Activated naive CD8-positive, alpha-beta T cell treated with anti-CD3 and anti-CD28 coated beads, Interleukin-2, amount 50 U/mL, for 24 hours (primary cell): Measurements from ENCODE around the gene ANXA11.

Experiments used
- ATAC-seq: fragments of 150-1000 bp; cut with Tn5 transposase; one replicate; pipeline ENCODE4 v1.10.0; 2021
- DNase-seq: peaks from one replicate; pipeline ENCODE4 v3.0.0; 2021
- H3K27ac Mint-ChIP-seq: one replicate; pipeline ENCODE4 v1.8.0; 2021; ENCODE audit warnings: mild to moderate bottlenecking, mixed read lengths
- H3K27me3 Mint-ChIP-seq: one replicate; pipeline ENCODE4 v1.8.0; 2021; ENCODE audit warnings: mixed read lengths
- H3K36me3 Mint-ChIP-seq: one replicate; pipeline ENCODE4 v1.8.0; 2021; ENCODE audit warnings: low read depth, mixed read lengths
- H3K4me1 Mint-ChIP-seq: one replicate; pipeline ENCODE4 v1.8.0; 2021; ENCODE audit warnings: mixed read lengths
- H3K4me3 Mint-ChIP-seq: one replicate; pipeline ENCODE4 v1.8.0; 2021; ENCODE audit warnings: mild to moderate bottlenecking, moderate library complexity, mixed read lengths
- H3K9me3 Mint-ChIP-seq: one replicate; pipeline ENCODE4 v1.8.0; 2021; ENCODE audit warnings: mixed read lengths

ANXA11 gene

GRCh38 chr10:80201608-80202141 is 3.7 kb downstream of the ANXA11 start:
- Mint-ChIP-seq H3K9me3 (no peaks in the 10 kb centered on the region), H3K4me1 (peaks cover 81% of the 10 kb centered on the region), H3K36me3 (peaks cover 15% of the 10 kb centered on the region), H3K4me3 (peak overlapping the region; percentile 91), H3K27me3 (no peaks in the 10 kb centered on the region), H3K27ac (peak overlapping the region; percentile 81)
- ATAC-seq: no peak
- DNase-seq: no peak

- Mint-ChIP-seq H3K27me3 (no peaks in the 10 kb centered on the region), H3K4me1 (peaks cover 82% of the 10 kb centered on the region), H3K36me3 (peaks cover 19% of the 10 kb centered on the region), H3K9me3 (no peaks in the 10 kb centered on the region), H3K4me3 (peak overlapping the region; percentile 91), H3K27ac (peak overlapping the region; percentile 81)
- no peak for DNase-seq
- no peak for ATAC-seq
Measured at GRCh38 chr10:80200687-80201086, 4.7 kb downstream of the ANXA11 start.

- no peak overlapping the region for H3K4me3 Mint-ChIP-seq
- H3K27me3 Mint-ChIP-seq: no peaks in the 10 kb centered on the region
- H3K27ac Mint-ChIP-seq: no peak overlapping the region
- H3K9me3 Mint-ChIP-seq: no peaks in the 10 kb centered on the region
- DNase-seq (no peak), ATAC-seq (no peak)
- H3K36me3 Mint-ChIP-seq: peaks cover 23% of the 10 kb centered on the region
- peaks cover 84% of the 10 kb centered on the region for H3K4me1 Mint-ChIP-seq
Measured at GRCh38 chr10:80200259-80200658, 5.1 kb downstream of the ANXA11 start.

- Mint-ChIP-seq H3K27ac (no peak overlapping the region), H3K36me3 (peaks cover 25% of the 10 kb centered on the region), H3K4me3 (no peak overlapping the region), H3K27me3 (no peaks in the 10 kb centered on the region), H3K9me3 (no peaks in the 10 kb centered on the region), H3K4me1 (peaks cover 87% of the 10 kb centered on the region)
- no peak for DNase-seq
- ATAC-seq: no peak
Measured at GRCh38 chr10:80199828-80200227, 5.5 kb downstream of the ANXA11 start.

GRCh38 chr10:80197972-80198916 is 7.1 kb downstream of the ANXA11 start:
- no peak for ATAC-seq
- no peak for DNase-seq
- peak overlapping the region; percentile 37 for H3K27ac Mint-ChIP-seq
- H3K4me3 Mint-ChIP-seq: peak overlapping the region; percentile 38
- H3K4me1 Mint-ChIP-seq: peaks cover 87% of the 10 kb centered on the region
- no peaks in the 10 kb centered on the region for H3K27me3 Mint-ChIP-seq
- peaks cover 25% of the 10 kb centered on the region for H3K36me3 Mint-ChIP-seq
- H3K9me3 Mint-ChIP-seq: no peaks in the 10 kb centered on the region

- Mint-ChIP-seq H3K36me3 (peaks cover 33% of the 10 kb centered on the region), H3K27me3 (no peaks in the 10 kb centered on the region), H3K9me3 (peaks cover 10% of the 10 kb centered on the region), H3K4me3 (peak overlapping the region; percentile 42), H3K27ac (peak overlapping the region; percentile 81), H3K4me1 (peaks cover 84% of the 10 kb centered on the region)
- DNase-seq (no peak), ATAC-seq (no peak)
Measured at GRCh38 chr10:80196950-80197315, 8.4 kb downstream of the ANXA11 start.

GRCh38 chr10:80196270-80196949 is 8.9 kb downstream of the ANXA11 start:
- DNase-seq: peak; percentile 76
- ATAC-seq: peak; percentile 99
- Mint-ChIP-seq H3K9me3 (peaks cover 10% of the 10 kb centered on the region), H3K4me1 (peaks cover 84% of the 10 kb centered on the region), H3K27me3 (no peaks in the 10 kb centered on the region), H3K27ac (peak overlapping the region; percentile 81), H3K36me3 (peaks cover 36% of the 10 kb centered on the region), H3K4me3 (peak overlapping the region; percentile 42)

- peak overlapping the region; percentile 81 for H3K27ac Mint-ChIP-seq
- peaks cover 75% of the 10 kb centered on the region for H3K4me1 Mint-ChIP-seq
- peaks cover 28% of the 10 kb centered on the region for H3K36me3 Mint-ChIP-seq
- H3K27me3 Mint-ChIP-seq: no peaks in the 10 kb centered on the region
- H3K4me3 Mint-ChIP-seq: no peak overlapping the region
- peaks cover 10% of the 10 kb centered on the region for H3K9me3 Mint-ChIP-seq
- no peak for ATAC-seq
- no peak for DNase-seq
Measured at GRCh38 chr10:80195046-80195574, 10.2 kb downstream of the ANXA11 start.

- Mint-ChIP-seq H3K9me3 (peaks cover 10% of the 10 kb centered on the region), H3K27me3 (no peaks in the 10 kb centered on the region), H3K36me3 (peaks cover 30% of the 10 kb centered on the region), H3K4me1 (peaks cover 76% of the 10 kb centered on the region), H3K4me3 (no peak overlapping the region), H3K27ac (peak overlapping the region; percentile 46)
- DNase-seq (no peak), ATAC-seq (no peak)
Measured at GRCh38 chr10:80194373-80195045, 10.8 kb downstream of the ANXA11 start.

- ATAC-seq (no peak), DNase-seq (no peak)
- H3K36me3 Mint-ChIP-seq: peaks cover 30% of the 10 kb centered on the region
- peaks cover 10% of the 10 kb centered on the region for H3K9me3 Mint-ChIP-seq
- H3K27me3 Mint-ChIP-seq: no peaks in the 10 kb centered on the region
- H3K4me3 Mint-ChIP-seq: no peak overlapping the region
- no peak overlapping the region for H3K27ac Mint-ChIP-seq
- peaks cover 79% of the 10 kb centered on the region for H3K4me1 Mint-ChIP-seq
Measured at GRCh38 chr10:80192553-80192952, 12.8 kb downstream of the ANXA11 start.

- Mint-ChIP-seq H3K9me3 (peaks cover 10% of the 10 kb centered on the region), H3K27me3 (no peaks in the 10 kb centered on the region), H3K27ac (peak overlapping the region; percentile 75), H3K36me3 (peaks cover 32% of the 10 kb centered on the region), H3K4me1 (peaks cover 79% of the 10 kb centered on the region), H3K4me3 (peak overlapping the region; percentile 35)
- DNase-seq (peak; percentile 23), ATAC-seq (no peak)
Measured at GRCh38 chr10:80191589-80192270, 13.6 kb downstream of the ANXA11 start.

- H3K4me1 Mint-ChIP-seq: peaks cover 82% of the 10 kb centered on the region
Measured at GRCh38 chr10:80188713-80189112, 16.6 kb downstream of the ANXA11 start.

GRCh38 chr10:80187465-80188409 is 17.6 kb downstream of the ANXA11 start:
- Mint-ChIP-seq H3K9me3 (peaks cover 6% of the 10 kb centered on the region), H3K4me3 (peak overlapping the region; percentile 72), H3K27ac (peak overlapping the region; percentile 92), H3K36me3 (peaks cover 26% of the 10 kb centered on the region), H3K4me1 (peaks cover 86% of the 10 kb centered on the region), H3K27me3 (no peaks in the 10 kb centered on the region)
- DNase-seq (peak; percentile 63), ATAC-seq (peak; percentile 91)

More at GRCh38 chr10:80188713-80189112, 16.6 kb downstream of the ANXA11 start:
- Mint-ChIP-seq H3K4me3 (peak overlapping the region; percentile 39), H3K9me3 (peaks cover 10% of the 10 kb centered on the region), H3K27ac (peak overlapping the region; percentile 85), H3K27me3 (no peaks in the 10 kb centered on the region), H3K36me3 (peaks cover 28% of the 10 kb centered on the region)
- ATAC-seq (no peak), DNase-seq (no peak)
